ENCODE measurements around the gene PLCB1. TPM values are rescaled to one million over a fixed set of nuclear protein-coding genes. Genes with fewer than 3 reads are reported as not detected.

The PLCB1 gene
- total RNA-seq, 1 donor from 2014 or later: 10.7 TPM

DNA sequence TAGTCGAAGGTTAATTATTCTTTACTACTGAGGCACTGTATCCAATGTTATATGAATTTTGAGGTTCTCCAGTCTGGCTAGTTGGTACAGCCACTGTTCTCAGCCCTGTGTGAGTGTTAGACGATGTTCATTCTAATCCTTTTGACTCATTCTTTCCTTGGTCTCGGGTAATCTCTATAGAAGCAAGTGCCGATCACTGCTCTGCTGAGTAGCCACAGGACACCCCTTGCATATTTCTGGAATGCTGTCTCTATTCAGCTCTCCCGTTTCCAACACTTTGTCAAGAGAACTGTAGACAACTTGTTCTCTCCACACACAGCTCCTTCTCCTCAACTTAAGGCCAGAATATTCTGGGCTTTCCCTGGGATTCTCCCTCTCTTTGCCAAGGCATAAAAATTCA is 42.4 kb upstream of the PLCB1 start:
- Histone ChIP-seq H3K27ac (ENCODE audit: low read depth, low read length) (no peak overlapping the region), H3K4me2 (ENCODE audit: low read length) (no peak overlapping the region), H3K36me3 (ENCODE audit: insufficient read depth, low read length) (no peaks in the 10 kb centered on the region), H3K9ac (ENCODE audit: low read length) (no peak overlapping the region), H4K20me1 (ENCODE audit: insufficient read depth, low read length) (no peaks in the 10 kb centered on the region), H3K27me3 (ENCODE audit: insufficient read depth, low read length) (no peaks in the 10 kb centered on the region), H2AFZ (ENCODE audit: low read depth, low read length) (no peak overlapping the region), H3K79me2 (ENCODE audit: insufficient read depth, low read length) (no peaks in the 10 kb centered on the region), H3K9me3 (ENCODE audit: insufficient read depth, low read depth, low read length) (no peaks in the 10 kb centered on the region), H3K4me1 (ENCODE audit: insufficient read depth, low read length) (no peaks in the 10 kb centered on the region), H3K4me3 (ENCODE audit: insufficient read depth, low read depth, low read length) (no peak overlapping the region)
- Mint-ChIP-seq H3K4me3 (ENCODE audit: unreplicated experiment) (no peak overlapping the region), H3K36me3 (ENCODE audit: low read depth, unreplicated experiment) (no peaks in the 10 kb centered on the region), H3K4me1 (ENCODE audit: low read depth, unreplicated experiment) (peaks cover 8% of the 10 kb centered on the region), H3K27me3 (ENCODE audit: low read depth, unreplicated experiment) (no peaks in the 10 kb centered on the region), H3K27ac (ENCODE audit: unreplicated experiment) (peak overlapping the region; percentile 68), H3K9me3 (ENCODE audit: unreplicated experiment) (no peaks in the 10 kb centered on the region)
- no peak for TF ChIP-seq EZH2 (IDR thresholded peaks at IDR 0.05; ENCODE audit: insufficient read depth, low read length)
- TF ChIP-seq, protein P1, sequence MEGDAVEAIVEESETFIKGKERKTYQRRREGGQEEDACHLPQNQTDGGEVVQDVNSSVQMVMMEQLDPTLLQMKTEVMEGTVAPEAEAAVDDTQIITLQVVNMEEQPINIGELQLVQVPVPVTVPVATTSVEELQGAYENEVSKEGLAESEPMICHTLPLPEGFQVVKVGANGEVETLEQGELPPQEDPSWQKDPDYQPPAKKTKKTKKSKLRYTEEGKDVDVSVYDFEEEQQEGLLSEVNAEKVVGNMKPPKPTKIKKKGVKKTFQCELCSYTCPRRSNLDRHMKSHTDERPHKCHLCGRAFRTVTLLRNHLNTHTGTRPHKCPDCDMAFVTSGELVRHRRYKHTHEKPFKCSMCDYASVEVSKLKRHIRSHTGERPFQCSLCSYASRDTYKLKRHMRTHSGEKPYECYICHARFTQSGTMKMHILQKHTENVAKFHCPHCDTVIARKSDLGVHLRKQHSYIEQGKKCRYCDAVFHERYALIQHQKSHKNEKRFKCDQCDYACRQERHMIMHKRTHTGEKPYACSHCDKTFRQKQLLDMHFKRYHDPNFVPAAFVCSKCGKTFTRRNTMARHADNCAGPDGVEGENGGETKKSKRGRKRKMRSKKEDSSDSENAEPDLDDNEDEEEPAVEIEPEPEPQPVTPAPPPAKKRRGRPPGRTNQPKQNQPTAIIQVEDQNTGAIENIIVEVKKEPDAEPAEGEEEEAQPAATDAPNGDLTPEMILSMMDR (IDR thresholded peaks at IDR 0.05; ENCODE audit: insufficient read depth, low read depth, low read length): no peak
- no peak for DNase-seq (ENCODE audit: low read depth)
- FAIRE-seq: no peak

DNA sequence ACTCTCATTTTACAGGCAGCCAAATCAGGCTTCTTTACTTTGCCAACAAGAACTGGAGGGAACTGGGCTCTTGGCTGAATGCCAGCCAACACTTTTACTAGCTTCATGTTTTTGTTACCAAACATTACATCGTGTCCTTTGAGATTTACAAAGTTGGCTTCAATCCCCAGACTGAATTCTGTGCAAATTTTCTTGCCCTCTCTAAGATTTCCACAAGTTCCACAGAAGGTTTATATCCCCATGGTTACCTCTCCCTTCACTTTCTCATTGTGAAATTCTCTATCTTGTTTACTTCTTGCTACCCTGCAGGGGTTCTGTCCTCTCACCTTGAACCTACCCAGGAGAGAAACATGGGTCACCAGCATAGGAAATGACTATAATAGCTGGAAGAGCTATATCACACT is 37.6 kb upstream of the PLCB1 start:
- no peak for FAIRE-seq

DNA sequence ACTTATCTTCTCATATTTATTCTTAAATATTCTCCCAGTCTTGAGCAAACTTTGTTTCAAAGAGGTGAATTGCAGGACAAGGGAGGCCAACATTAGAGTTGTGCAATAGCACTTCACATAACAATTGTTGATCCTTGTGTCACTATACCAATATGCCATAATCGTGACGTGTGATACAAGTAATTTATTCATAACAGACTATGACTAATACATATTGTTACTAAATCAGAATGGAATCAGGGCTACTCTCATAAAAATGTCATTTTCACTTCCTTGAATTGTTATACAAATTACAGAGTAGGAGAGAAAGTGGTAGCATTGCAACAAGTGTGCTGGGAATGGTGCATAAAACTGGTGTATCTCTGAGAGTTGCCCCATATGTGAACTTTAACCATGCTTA is 37.2 kb upstream of the PLCB1 start:
- H3K4me2 ChIP-seq (ENCODE audit: low read length): no peak overlapping the region
- no peaks in the 10 kb centered on the region for H3K27me3 ChIP-seq (ENCODE audit: insufficient read depth, low read length)
- no peak overlapping the region for H3K27ac ChIP-seq (ENCODE audit: low read depth, low read length)
- Mint-ChIP-seq H3K27ac (ENCODE audit: unreplicated experiment) (no peak overlapping the region), H3K9me3 (ENCODE audit: unreplicated experiment) (no peaks in the 10 kb centered on the region), H3K4me3 (ENCODE audit: unreplicated experiment) (no peak overlapping the region), H3K4me1 (ENCODE audit: low read depth, unreplicated experiment) (peaks cover 4% of the 10 kb centered on the region), H3K27me3 (ENCODE audit: low read depth, unreplicated experiment) (no peaks in the 10 kb centered on the region), H3K36me3 (ENCODE audit: low read depth, unreplicated experiment) (no peaks in the 10 kb centered on the region)
- H3K36me3 ChIP-seq (ENCODE audit: insufficient read depth, low read length): no peaks in the 10 kb centered on the region
- H3K4me1 ChIP-seq (ENCODE audit: insufficient read depth, low read length): no peaks in the 10 kb centered on the region
- no peaks in the 10 kb centered on the region for H3K79me2 ChIP-seq (ENCODE audit: insufficient read depth, low read length)
- no peaks in the 10 kb centered on the region for H3K9me3 ChIP-seq (ENCODE audit: insufficient read depth, low read depth, low read length)
- FAIRE-seq (no peak), DNase-seq (ENCODE audit: low read depth) (no peak)
- H4K20me1 ChIP-seq (ENCODE audit: insufficient read depth, low read length): no peaks in the 10 kb centered on the region
- no peak for TF ChIP-seq EZH2 (IDR thresholded peaks at IDR 0.05; ENCODE audit: insufficient read depth, low read length)
- no peak overlapping the region for H3K4me3 ChIP-seq (ENCODE audit: insufficient read depth, low read depth, low read length)
- no peak overlapping the region for H2AFZ ChIP-seq (ENCODE audit: low read depth, low read length)
- H3K9ac ChIP-seq (ENCODE audit: low read length): no peak overlapping the region

More for the DNA sequence above, 37.6 kb upstream of the PLCB1 start:
- Histone ChIP-seq H3K36me3 (ENCODE audit: insufficient read depth, low read length) (no peaks in the 10 kb centered on the region), H3K9ac (ENCODE audit: low read length) (no peak overlapping the region), H3K27ac (ENCODE audit: low read depth, low read length) (no peak overlapping the region), H3K4me2 (ENCODE audit: low read length) (no peak overlapping the region), H2AFZ (ENCODE audit: low read depth, low read length) (no peak overlapping the region), H3K9me3 (ENCODE audit: insufficient read depth, low read depth, low read length) (no peaks in the 10 kb centered on the region), H3K27me3 (ENCODE audit: insufficient read depth, low read length) (no peaks in the 10 kb centered on the region), H3K79me2 (ENCODE audit: insufficient read depth, low read length) (no peaks in the 10 kb centered on the region), H3K4me1 (ENCODE audit: insufficient read depth, low read length) (no peaks in the 10 kb centered on the region), H3K4me3 (ENCODE audit: insufficient read depth, low read depth, low read length) (no peak overlapping the region), H4K20me1 (ENCODE audit: insufficient read depth, low read length) (no peaks in the 10 kb centered on the region)
- no peak for DNase-seq (ENCODE audit: low read depth)
- Mint-ChIP-seq H3K4me1 (ENCODE audit: low read depth, unreplicated experiment) (peaks cover 8% of the 10 kb centered on the region), H3K9me3 (ENCODE audit: unreplicated experiment) (no peaks in the 10 kb centered on the region), H3K4me3 (ENCODE audit: unreplicated experiment) (no peak overlapping the region), H3K27ac (ENCODE audit: unreplicated experiment) (no peak overlapping the region), H3K27me3 (ENCODE audit: low read depth, unreplicated experiment) (no peaks in the 10 kb centered on the region), H3K36me3 (ENCODE audit: low read depth, unreplicated experiment) (no peaks in the 10 kb centered on the region)
- TF ChIP-seq, protein P1 (IDR thresholded peaks at IDR 0.05; ENCODE audit: insufficient read depth, low read depth, low read length): no peak
- TF ChIP-seq EZH2 (IDR thresholded peaks at IDR 0.05; ENCODE audit: insufficient read depth, low read length): no peak

Data from astrocyte (in vitro differentiated cells and primary cell).